DND-41 (cell line): ENCODE results near the gene SLC39A11.

Source experiments
- EZH2 ChIP-seq: IDR thresholded peaks from 3 replicates; pipeline ENCODE4 v1.6.1; 2012; ENCODE audit warnings: borderline replicate concordance, low read depth, mild to moderate bottlenecking, moderate library complexity, low read length, inconsistent platforms; ENCODE audit not compliant: severe bottlenecking
- TF ChIP-seq, protein P1 (sequence below): IDR thresholded peaks from 2 replicates; pipeline ENCODE4 v1.5.1; 2012; ENCODE audit warnings: borderline replicate concordance, low read length, moderate library complexity, mild to moderate bottlenecking; ENCODE audit not compliant: poor library complexity, severe bottlenecking; ENCODE audit errors: extremely low read depth

DNA sequence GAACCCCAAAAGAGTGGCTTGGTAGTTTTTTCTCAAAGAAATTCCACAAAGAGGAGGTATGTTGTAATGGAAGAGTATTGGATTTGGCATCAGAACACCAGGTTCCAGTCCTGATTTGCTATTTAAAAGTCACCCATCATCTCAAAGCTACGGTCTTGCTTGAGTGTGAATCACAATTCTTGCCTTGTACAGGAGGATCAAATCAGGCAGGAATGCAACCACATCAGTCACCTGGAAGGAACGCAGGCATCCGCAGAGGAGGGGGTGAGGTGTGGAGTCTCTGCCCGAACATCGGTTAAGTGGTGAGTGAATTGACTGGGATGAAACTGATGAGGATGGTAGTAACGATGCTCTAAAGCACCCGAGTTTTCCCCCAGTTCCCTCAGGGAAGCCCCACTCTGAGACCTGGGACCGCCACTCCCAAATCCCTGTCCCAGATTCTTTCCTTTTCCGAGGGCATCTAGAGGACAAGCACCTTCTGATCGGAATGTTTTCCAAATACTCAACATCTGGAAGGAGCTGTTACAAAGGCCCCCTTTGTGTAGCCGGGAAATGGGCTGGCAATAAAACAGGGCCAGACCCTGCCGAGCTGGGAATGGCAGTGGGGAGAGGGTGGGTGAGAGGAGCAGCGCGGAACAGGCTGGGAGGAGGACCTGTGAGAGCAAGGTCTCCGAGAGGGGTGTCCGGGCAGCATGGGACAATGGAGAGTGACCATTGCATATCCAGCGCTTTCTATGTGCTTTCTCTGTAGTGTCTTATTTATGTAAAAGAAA, 469.6 kb downstream of the SLC39A11 start:
- TF ChIP-seq, protein P1, sequence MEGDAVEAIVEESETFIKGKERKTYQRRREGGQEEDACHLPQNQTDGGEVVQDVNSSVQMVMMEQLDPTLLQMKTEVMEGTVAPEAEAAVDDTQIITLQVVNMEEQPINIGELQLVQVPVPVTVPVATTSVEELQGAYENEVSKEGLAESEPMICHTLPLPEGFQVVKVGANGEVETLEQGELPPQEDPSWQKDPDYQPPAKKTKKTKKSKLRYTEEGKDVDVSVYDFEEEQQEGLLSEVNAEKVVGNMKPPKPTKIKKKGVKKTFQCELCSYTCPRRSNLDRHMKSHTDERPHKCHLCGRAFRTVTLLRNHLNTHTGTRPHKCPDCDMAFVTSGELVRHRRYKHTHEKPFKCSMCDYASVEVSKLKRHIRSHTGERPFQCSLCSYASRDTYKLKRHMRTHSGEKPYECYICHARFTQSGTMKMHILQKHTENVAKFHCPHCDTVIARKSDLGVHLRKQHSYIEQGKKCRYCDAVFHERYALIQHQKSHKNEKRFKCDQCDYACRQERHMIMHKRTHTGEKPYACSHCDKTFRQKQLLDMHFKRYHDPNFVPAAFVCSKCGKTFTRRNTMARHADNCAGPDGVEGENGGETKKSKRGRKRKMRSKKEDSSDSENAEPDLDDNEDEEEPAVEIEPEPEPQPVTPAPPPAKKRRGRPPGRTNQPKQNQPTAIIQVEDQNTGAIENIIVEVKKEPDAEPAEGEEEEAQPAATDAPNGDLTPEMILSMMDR: no peak
- no peak for TF ChIP-seq EZH2
